Ishikawa (cell line): ENCODE measurements around the gene SNED1.

Experiments
- EGR1 ChIP-seq: IDR thresholded peaks from 2 replicates; pipeline ENCODE4 v1.6.1; 2012
- EP300 ChIP-seq: IDR thresholded peaks from 2 replicates; pipeline ENCODE4 v1.6.1; 2012; ENCODE audit warnings: borderline replicate concordance
- RAD21 ChIP-seq: IDR thresholded peaks from 2 replicates; pipeline ENCODE4 v1.6.1; 2012; ENCODE audit warnings: low read depth
- REST ChIP-seq: IDR thresholded peaks from 2 replicates; pipeline ENCODE4 v1.6.1; 2012; ENCODE audit warnings: low read depth, mild to moderate bottlenecking
- TAF1 ChIP-seq: IDR thresholded peaks from 2 replicates; pipeline ENCODE4 v1.6.1; 2012; ENCODE audit warnings: low read depth, mild to moderate bottlenecking

- TF ChIP-seq EGR1, result no peak
- TF ChIP-seq REST, result no peak
- no peak for TF ChIP-seq EP300
- TF ChIP-seq RAD21, result no peak
- no peak for TF ChIP-seq TAF1
Observed at GRCh38 chr2:240988146-240988545, 10.3 kb upstream of the SNED1 start.
